KMS-11 (cell line): ENCODE results near the gene OTUD5.

Experiments
- H2AFZ ChIP-seq: fragments of 200-600 bp; sonication (generic); 2 replicates; pipeline ENCODE4 v1.6.1; 2016; ENCODE audit warnings: antibody characterized with exemption, mixed run types, low read depth
- H3K27ac ChIP-seq: fragments of 200-600 bp; sonication (generic); 2 replicates; pipeline ENCODE4 v1.6.1; 2016; ENCODE audit warnings: mild to moderate bottlenecking, mixed run types
- H3K27me3 ChIP-seq: fragments of 200-600 bp; sonication (generic); 2 replicates; pipeline ENCODE4 v1.6.1; 2017; ENCODE audit warnings: mild to moderate bottlenecking, low read depth, mixed run types, moderate library complexity; ENCODE audit not compliant: insufficient read depth
- H3K36me3 ChIP-seq: fragments of 200-600 bp; sonication (generic); 2 replicates; pipeline ENCODE4 v1.6.1; 2017; ENCODE audit warnings: mild to moderate bottlenecking, mixed run types; ENCODE audit not compliant: insufficient read depth
- H3K4me1 ChIP-seq: fragments of 200-600 bp; sonication (generic); 2 replicates; pipeline ENCODE4 v1.6.1; 2016; ENCODE audit warnings: mild to moderate bottlenecking, low read depth, mixed run types; ENCODE audit not compliant: poor library complexity, severe bottlenecking
- H3K4me2 ChIP-seq: fragments of 200-600 bp; sonication (generic); 2 replicates; pipeline ENCODE4 v1.7.0; 2016; ENCODE audit warnings: mild to moderate bottlenecking, mixed run types
- H3K4me3 ChIP-seq: fragments of 200-600 bp; sonication (generic); IDR thresholded peaks from 2 replicates; pipeline ENCODE4 v1.6.1; 2017; ENCODE audit warnings: low read depth, low read length, mixed read lengths; ENCODE audit not compliant: insufficient read depth
- H3K79me2 ChIP-seq: fragments of 200-600 bp; sonication (generic); 2 replicates; pipeline ENCODE4 v1.6.1; 2016; ENCODE audit warnings: low read depth, mixed run types; ENCODE audit not compliant: insufficient read depth
- H3K9ac ChIP-seq: fragments of 200-600 bp; sonication (generic); 2 replicates; pipeline ENCODE4 v1.6.1; 2016; ENCODE audit warnings: mild to moderate bottlenecking, mixed run types
- H4K20me1 ChIP-seq: fragments of 200-600 bp; sonication (generic); 2 replicates; pipeline ENCODE4 v1.6.1; 2016; ENCODE audit warnings: mild to moderate bottlenecking, mixed run types; ENCODE audit not compliant: insufficient read depth
- CTCF ChIP-seq: fragments of 200-600 bp; sonication (generic); conservative IDR thresholded peaks from 2 replicates; pipeline ENCODE4 v1.6.1; 2017; ENCODE audit warnings: low read depth, mild to moderate bottlenecking, antibody characterized with exemption, low read length, moderate library complexity, mixed read lengths

Gene OTUD5

GRCh38 chrX:48996969-48997368 lies 39.6 kb upstream of the OTUD5 start:
- Histone ChIP-seq H3K4me2 (no peak overlapping the region), H2AFZ (no peak overlapping the region), H3K4me1 (no peaks in the 10 kb centered on the region), H4K20me1 (no peaks in the 10 kb centered on the region), H3K27ac (no peak overlapping the region), H3K36me3 (no peaks in the 10 kb centered on the region), H3K79me2 (peaks cover 13% of the 10 kb centered on the region; the same call in 1 of the 2 replicates), H3K27me3 (no peaks in the 10 kb centered on the region), H3K4me3 (no peak overlapping the region), H3K9ac (no peak overlapping the region)
- no peak for TF ChIP-seq CTCF

- TF ChIP-seq CTCF = no peak
- H4K20me1 ChIP-seq = no peaks in the 10 kb centered on the region
- H3K4me1 ChIP-seq = no peaks in the 10 kb centered on the region
Measured at GRCh38 chrX:48992341-48992740, 34.9 kb upstream of the OTUD5 start.

GRCh38 chrX:48989483-48989882 lies 32.1 kb upstream of the OTUD5 start:
- H3K79me2 ChIP-seq = no peaks in the 10 kb centered on the region
- no peak overlapping the region for H2AFZ ChIP-seq
- no peaks in the 10 kb centered on the region for H3K36me3 ChIP-seq
- H3K27me3 ChIP-seq = no peaks in the 10 kb centered on the region
- no peak overlapping the region for H3K9ac ChIP-seq
- no peak overlapping the region for H3K27ac ChIP-seq
- TF ChIP-seq CTCF = no peak
- H3K4me1 ChIP-seq = no peaks in the 10 kb centered on the region
- no peak overlapping the region for H3K4me2 ChIP-seq
- no peak overlapping the region for H3K4me3 ChIP-seq
- no peaks in the 10 kb centered on the region for H4K20me1 ChIP-seq

More at GRCh38 chrX:48992341-48992740, 34.9 kb upstream of the OTUD5 start:
- H3K4me3 ChIP-seq = no peak overlapping the region
- H3K4me2 ChIP-seq = no peak overlapping the region
- no peaks in the 10 kb centered on the region for H3K79me2 ChIP-seq
- H2AFZ ChIP-seq = no peak overlapping the region
- H3K9ac ChIP-seq = no peak overlapping the region
- no peak overlapping the region for H3K27ac ChIP-seq
- H3K27me3 ChIP-seq = no peaks in the 10 kb centered on the region
- no peaks in the 10 kb centered on the region for H3K36me3 ChIP-seq

- Histone ChIP-seq H3K9ac (no peak overlapping the region), H3K4me1 (no peaks in the 10 kb centered on the region), H3K27me3 (no peaks in the 10 kb centered on the region), H3K27ac (no peak overlapping the region), H3K4me3 (no peak overlapping the region), H2AFZ (no peak overlapping the region), H3K4me2 (no peak overlapping the region), H3K79me2 (no peaks in the 10 kb centered on the region), H4K20me1 (no peaks in the 10 kb centered on the region), H3K36me3 (no peaks in the 10 kb centered on the region)
- no peak for TF ChIP-seq CTCF
Measured at GRCh38 chrX:48983896-48984295, 26.5 kb upstream of the OTUD5 start.

- no peaks in the 10 kb centered on the region for H3K36me3 ChIP-seq
- no peaks in the 10 kb centered on the region for H4K20me1 ChIP-seq
- no peak for TF ChIP-seq CTCF
Measured at GRCh38 chrX:48983081-48983480, 25.7 kb upstream of the OTUD5 start.

More at GRCh38 chrX:48983081-48983480, 25.7 kb upstream of the OTUD5 start:
- H3K27ac ChIP-seq = no peak overlapping the region
- H3K27me3 ChIP-seq = no peaks in the 10 kb centered on the region
- no peaks in the 10 kb centered on the region for H3K79me2 ChIP-seq
- H2AFZ ChIP-seq = no peak overlapping the region
- H3K4me3 ChIP-seq = no peak overlapping the region
- no peaks in the 10 kb centered on the region for H3K4me1 ChIP-seq
- no peak overlapping the region for H3K9ac ChIP-seq
- H3K4me2 ChIP-seq = no peak overlapping the region
